ENCODE measurements around the gene NEURL1. TPM values are rescaled to one million over a fixed set of nuclear protein-coding genes. Genes with fewer than 3 reads are reported as not detected.
"Not testable (repeated sequence)": the region's sequence is repeated elsewhere in the genome, so short reads cannot be mapped to it uniquely, and the experiment has no call there.

The NEURL1 gene
- total and polyA plus RNA-seq, 9 donors: 12.0 to 30.3 (median 19.3) TPM

DNA sequence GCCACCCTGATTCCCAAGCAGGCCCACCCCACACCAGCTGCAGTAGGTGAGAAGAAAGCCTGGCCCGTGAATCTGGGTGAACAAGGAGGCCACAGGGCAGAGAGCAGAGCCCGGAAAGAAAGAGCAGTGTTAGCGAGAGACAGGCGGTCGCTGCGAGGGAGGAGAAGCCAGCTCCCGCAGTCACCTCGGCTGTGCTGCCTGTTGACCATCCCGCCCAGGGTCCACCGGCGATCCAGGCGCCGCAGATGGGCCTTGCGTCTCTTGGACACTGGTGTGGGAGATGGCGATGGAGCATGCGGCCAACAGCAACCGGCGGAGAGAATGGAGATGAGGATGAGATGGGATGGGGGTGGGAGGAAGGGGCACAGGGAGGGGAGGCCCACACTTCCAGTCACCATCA, 128.8 kb downstream of the NEURL1 start:
- Histone ChIP-seq H3K4me1 (ENCODE audit: control insufficient read depth, insufficient read depth, low read length) (peaks cover 63% of the 10 kb centered on the region), H3K27ac (ENCODE audit: low read length) (peak overlapping the region; percentile 21), H3K27me3 (ENCODE audit: control insufficient read depth, insufficient read depth, low read length) (no peaks in the 10 kb centered on the region), H3K4me3 (ENCODE audit: low read length) (no peak overlapping the region), H3K36me3 (ENCODE audit: control insufficient read depth, insufficient read depth, low read length) (peaks cover 76% of the 10 kb centered on the region), H3K9me3 (replicated peaks; ENCODE audit: control insufficient read depth, low read depth, low read length) (no peaks in the 10 kb centered on the region)
- 91% methylated on average over 11 of the region's 18 CpGs for WGBS (ENCODE audit: insufficient coverage)
- no peak for DNase-seq

DNA sequence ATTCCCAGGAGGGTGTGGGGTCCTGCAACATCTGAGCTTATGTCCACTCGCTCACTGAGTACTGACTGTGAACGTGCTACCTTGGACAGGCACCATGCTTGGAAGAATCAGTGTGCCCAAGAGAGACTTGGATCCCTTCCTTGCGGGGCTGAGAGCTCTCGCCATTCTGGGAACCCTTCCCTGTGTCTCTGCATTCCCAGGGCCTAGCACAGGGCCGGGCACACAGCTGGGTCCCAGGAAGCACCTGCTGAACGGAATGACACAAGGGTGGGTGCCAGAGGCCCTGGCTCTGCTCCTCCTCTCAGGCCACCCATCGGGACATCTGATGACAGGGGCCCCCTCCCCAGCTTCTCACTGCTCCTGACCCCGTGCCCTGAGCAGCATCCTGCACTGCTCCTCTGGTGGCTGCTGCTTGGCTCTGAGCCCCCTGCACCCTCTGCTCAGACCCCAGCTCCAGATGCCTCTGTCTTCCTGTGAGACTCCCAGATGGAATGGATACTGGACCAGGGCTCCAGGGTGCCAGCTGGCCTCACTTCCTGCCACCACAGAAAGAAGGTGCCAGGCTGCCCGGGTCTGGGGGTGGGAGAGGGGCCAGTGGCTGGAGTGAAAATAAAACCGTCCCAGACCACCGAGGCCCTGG, 129.6 kb downstream of the NEURL1 start:
- no peaks in the 10 kb centered on the region for H3K9me3 ChIP-seq (replicated peaks; ENCODE audit: control insufficient read depth, low read depth, low read length)
- no peak for DNase-seq
- no peaks in the 10 kb centered on the region for H3K27me3 ChIP-seq (ENCODE audit: control insufficient read depth, insufficient read depth, low read length)
- H3K36me3 ChIP-seq (ENCODE audit: control insufficient read depth, insufficient read depth, low read length): peaks cover 78% of the 10 kb centered on the region
- no peak overlapping the region for H3K4me3 ChIP-seq (ENCODE audit: low read length)
- peaks cover 56% of the 10 kb centered on the region for H3K4me1 ChIP-seq (ENCODE audit: control insufficient read depth, insufficient read depth, low read length)
- no peak overlapping the region for H3K27ac ChIP-seq (ENCODE audit: low read length)
- 75% methylated on average over 11 of the region's 11 CpGs for whole genome bisulfite sequencing (ENCODE audit: insufficient coverage)

DNA sequence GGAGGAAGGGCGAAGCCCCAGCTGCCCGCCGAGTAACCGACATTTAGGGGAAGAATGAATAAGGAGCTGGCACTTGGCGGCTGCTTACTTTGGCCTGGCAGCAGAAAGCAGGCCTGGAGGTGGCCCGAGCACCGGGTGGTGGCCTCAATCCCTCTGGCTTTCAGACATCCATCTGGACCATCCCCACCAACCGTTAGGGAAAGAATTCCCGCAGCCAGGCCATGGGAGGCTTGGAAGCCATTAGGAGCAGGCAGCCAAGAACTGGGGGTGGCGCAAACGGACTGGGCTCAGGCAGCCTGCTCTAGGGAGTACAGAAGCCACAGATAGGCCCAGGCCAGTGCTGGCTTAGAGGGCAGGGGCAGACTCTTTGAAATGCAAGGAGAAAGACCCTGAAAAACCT, 132.7 kb downstream of the NEURL1 start:
- H3K36me3 ChIP-seq (ENCODE audit: control insufficient read depth, insufficient read depth, low read length): peaks cover 92% of the 10 kb centered on the region
- 89% methylated on average over 5 of the region's 11 CpGs for WGBS (ENCODE audit: insufficient coverage)

DNA sequence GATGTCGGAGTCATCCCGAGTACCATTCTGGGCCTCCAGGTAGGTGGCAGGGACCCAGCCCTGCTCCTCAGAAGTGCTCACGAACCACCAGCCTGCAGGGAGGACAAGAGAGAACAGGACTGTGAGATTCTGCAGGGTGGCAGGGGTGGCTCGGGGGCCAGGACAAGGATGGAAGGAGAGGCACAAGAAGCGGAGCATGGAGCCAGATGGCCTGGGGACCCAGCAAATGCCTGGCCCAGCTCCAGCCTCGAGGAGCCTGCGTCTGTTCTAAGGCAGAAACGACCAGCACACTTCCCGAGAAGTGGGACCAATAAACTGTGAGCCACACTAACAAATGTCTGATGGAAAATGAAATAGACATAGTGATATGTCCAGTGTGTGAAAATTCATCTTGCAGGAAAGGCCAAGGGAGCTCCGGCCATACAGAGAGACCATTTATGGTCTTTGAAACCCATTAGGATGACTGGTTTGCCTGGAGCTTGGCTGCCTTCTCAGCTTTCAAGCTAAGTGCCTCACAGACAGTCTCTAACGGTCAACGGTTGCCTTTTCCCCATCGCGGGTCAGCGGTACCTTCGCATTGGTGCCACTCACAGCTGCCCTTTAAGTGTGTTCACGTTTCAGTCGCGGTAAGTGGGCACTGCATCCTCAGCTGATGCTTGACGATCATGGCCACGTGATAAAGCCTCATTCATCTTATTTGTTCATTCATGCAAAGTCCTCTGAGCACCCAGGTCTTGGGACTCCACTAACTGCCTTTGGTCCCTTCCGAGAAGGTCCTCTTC, 133.8 kb downstream of the NEURL1 start:
- H3K4me1 ChIP-seq (ENCODE audit: control insufficient read depth, insufficient read depth, low read length): peaks cover 22% of the 10 kb centered on the region
- H3K27ac ChIP-seq (ENCODE audit: low read length): no peak overlapping the region
- H3K27me3 ChIP-seq (ENCODE audit: control insufficient read depth, insufficient read depth, low read length): no peaks in the 10 kb centered on the region
- 77% methylated on average over 22 of the region's 22 CpGs for WGBS (ENCODE audit: insufficient coverage)
- no peak overlapping the region for H3K4me3 ChIP-seq (ENCODE audit: low read length)
- H3K9me3 ChIP-seq (replicated peaks; ENCODE audit: control insufficient read depth, low read depth, low read length): no peaks in the 10 kb centered on the region
- peaks cover 86% of the 10 kb centered on the region for H3K36me3 ChIP-seq (ENCODE audit: control insufficient read depth, insufficient read depth, low read length)
- no peak for DNase-seq

More for the DNA sequence above, 132.7 kb downstream of the NEURL1 start:
- Histone ChIP-seq H3K27ac (ENCODE audit: low read length) (no peak overlapping the region), H3K27me3 (ENCODE audit: control insufficient read depth, insufficient read depth, low read length) (no peaks in the 10 kb centered on the region), H3K4me3 (ENCODE audit: low read length) (no peak overlapping the region), H3K9me3 (replicated peaks; ENCODE audit: control insufficient read depth, low read depth, low read length) (no peaks in the 10 kb centered on the region), H3K4me1 (ENCODE audit: control insufficient read depth, insufficient read depth, low read length) (peaks cover 33% of the 10 kb centered on the region)
- no peak for DNase-seq

DNA sequence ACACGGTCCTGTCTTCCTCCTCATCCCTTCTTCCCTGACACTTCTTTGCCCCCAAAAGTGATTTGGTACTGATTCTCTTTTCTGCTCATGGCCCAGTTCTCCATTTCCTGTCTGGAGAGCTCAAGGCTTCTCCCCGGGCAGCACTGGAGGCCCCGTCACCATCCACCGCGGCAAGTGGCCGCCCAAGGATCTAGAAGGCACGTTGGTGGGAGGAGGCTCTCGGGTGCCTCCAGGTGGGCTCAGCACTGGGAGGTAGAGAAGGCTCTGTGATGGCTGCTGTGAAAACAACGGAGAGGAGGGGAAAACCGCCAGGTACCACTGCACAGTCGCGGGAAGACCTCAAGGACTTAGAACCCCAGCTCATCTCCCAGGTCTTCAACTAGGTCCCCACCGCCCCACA, 134.4 kb downstream of the NEURL1 start:
- no peaks in the 10 kb centered on the region for H3K27me3 ChIP-seq (ENCODE audit: control insufficient read depth, insufficient read depth, low read length)
- no peaks in the 10 kb centered on the region for H3K9me3 ChIP-seq (replicated peaks; ENCODE audit: control insufficient read depth, low read depth, low read length)
- WGBS (ENCODE audit: insufficient coverage): 92% methylated on average over 11 of the region's 13 CpGs
- no peak for DNase-seq
- H3K36me3 ChIP-seq (ENCODE audit: control insufficient read depth, insufficient read depth, low read length): peaks cover 82% of the 10 kb centered on the region
- H3K27ac ChIP-seq (ENCODE audit: low read length): no peak overlapping the region
- H3K4me1 ChIP-seq (ENCODE audit: control insufficient read depth, insufficient read depth, low read length): peaks cover 16% of the 10 kb centered on the region
- H3K4me3 ChIP-seq (ENCODE audit: low read length): no peak overlapping the region

DNA sequence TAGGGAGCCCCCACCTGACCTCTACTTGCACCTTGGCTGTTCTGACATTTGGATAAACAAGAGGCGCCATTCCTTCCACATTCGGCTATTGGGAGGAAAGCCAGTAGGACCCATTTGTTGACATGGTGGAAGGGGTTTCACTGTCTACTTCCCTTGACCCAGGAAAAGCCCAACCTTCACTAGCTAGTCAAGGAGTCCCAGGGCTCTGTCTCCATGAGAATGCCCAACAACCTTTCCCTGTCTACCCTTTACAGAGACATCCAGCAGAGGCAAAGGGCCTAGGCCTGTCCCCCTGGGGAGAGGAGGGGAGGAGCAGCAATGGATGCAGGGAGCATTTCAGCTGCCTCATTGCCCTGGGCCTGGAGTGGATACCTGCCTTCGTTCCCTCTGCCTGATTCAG, 136.1 kb downstream of the NEURL1 start:
- Histone ChIP-seq H3K4me3 (ENCODE audit: low read length) (no peak overlapping the region), H3K36me3 (ENCODE audit: control insufficient read depth, insufficient read depth, low read length) (peaks cover 69% of the 10 kb centered on the region), H3K9me3 (replicated peaks; ENCODE audit: control insufficient read depth, low read depth, low read length) (no peaks in the 10 kb centered on the region), H3K27ac (ENCODE audit: low read length) (no peak overlapping the region), H3K27me3 (ENCODE audit: control insufficient read depth, insufficient read depth, low read length) (no peaks in the 10 kb centered on the region), H3K4me1 (ENCODE audit: control insufficient read depth, insufficient read depth, low read length) (peaks cover 9% of the 10 kb centered on the region)
- DNase-seq: no peak
- WGBS (ENCODE audit: insufficient coverage): 100% methylated on average over 2 of the region's 3 CpGs

DNA sequence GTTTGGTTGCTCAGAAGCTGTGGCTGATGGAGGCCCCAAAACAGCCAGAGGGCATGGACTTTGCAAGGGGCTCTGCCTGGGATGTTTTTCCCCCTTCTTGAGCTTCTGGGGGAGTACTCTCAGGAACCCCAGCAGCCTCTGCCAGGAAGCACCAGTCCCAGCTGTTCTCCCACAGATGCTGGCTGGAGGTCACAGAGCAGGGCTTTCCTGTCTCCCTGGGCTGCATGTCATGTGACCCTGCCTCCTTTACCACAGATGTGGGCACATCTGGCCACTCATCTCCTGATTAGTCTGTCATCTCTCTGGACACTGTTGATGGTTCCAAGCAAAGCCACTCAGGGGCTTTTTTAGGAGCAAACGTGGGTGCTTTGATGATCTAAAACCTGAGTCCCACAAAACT, 136.7 kb downstream of the NEURL1 start:
- Histone ChIP-seq H3K36me3 (ENCODE audit: control insufficient read depth, insufficient read depth, low read length) (peaks cover 65% of the 10 kb centered on the region), H3K4me1 (ENCODE audit: control insufficient read depth, insufficient read depth, low read length) (peaks cover 9% of the 10 kb centered on the region), H3K4me3 (ENCODE audit: low read length) (no peak overlapping the region), H3K27ac (ENCODE audit: low read length) (no peak overlapping the region), H3K9me3 (replicated peaks; ENCODE audit: control insufficient read depth, low read depth, low read length) (no peaks in the 10 kb centered on the region), H3K27me3 (ENCODE audit: control insufficient read depth, insufficient read depth, low read length) (no peaks in the 10 kb centered on the region)
- DNase-seq: no peak
- WGBS (ENCODE audit: insufficient coverage): no CpG with 5 or more reads among the region's 1 CpG

DNA sequence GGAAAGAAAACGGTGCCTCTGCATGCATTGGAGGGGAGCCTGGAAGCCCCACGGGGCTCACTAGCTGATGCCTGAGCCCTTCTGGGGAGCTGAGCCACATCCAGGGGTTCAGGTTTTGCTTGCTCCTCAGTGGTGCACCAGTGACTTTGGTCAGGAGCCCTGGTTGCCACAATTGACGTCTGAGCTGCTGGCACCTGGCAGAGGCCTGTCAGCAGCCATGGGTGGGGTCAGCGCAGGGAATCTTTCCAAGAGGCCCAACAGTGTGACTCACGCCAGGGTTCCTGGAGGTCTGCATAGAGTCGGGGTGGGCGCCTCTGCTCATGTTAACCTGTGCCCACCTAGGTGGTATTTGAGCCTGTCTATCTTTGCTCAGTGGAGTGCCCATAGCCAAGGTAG, 138.7 kb downstream of the NEURL1 start:
- Histone ChIP-seq H3K27ac (ENCODE audit: low read length) (no peak overlapping the region), H3K27me3 (ENCODE audit: control insufficient read depth, insufficient read depth, low read length) (no peaks in the 10 kb centered on the region), H3K36me3 (ENCODE audit: control insufficient read depth, insufficient read depth, low read length) (peaks cover 56% of the 10 kb centered on the region), H3K4me3 (ENCODE audit: low read length) (no peak overlapping the region), H3K4me1 (ENCODE audit: control insufficient read depth, insufficient read depth, low read length) (peaks cover 27% of the 10 kb centered on the region), H3K9me3 (replicated peaks; ENCODE audit: control insufficient read depth, low read depth, low read length) (no peaks in the 10 kb centered on the region)
- 74% methylated on average over 7 of the region's 7 CpGs for WGBS (ENCODE audit: insufficient coverage)
- DNase-seq: no peak

DNA sequence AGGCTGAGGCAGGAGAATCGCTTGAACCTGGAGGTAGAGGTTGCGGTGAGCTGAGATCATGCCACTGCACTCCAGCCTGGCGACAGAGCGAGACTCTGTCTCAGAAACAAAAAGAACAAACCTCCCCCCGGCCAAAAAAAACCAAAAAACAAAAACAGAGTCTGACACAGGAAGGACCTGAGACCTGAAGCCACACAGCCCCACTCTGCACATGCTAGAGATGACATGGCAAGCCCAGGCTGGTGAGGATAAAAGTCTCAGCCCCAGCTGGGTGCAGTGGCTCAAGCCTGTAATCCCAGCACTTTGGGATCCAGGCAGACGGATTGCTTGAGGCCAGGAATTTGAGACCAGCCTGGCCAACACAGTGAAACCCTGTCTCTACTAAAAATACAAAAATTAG, 139.4 kb downstream of the NEURL1 start:
- not testable (repeated sequence) for H3K4me3 ChIP-seq (ENCODE audit: low read length); H3K9me3 ChIP-seq (replicated peaks; ENCODE audit: control insufficient read depth, low read depth, low read length); H3K27me3 ChIP-seq (ENCODE audit: control insufficient read depth, insufficient read depth, low read length); DNase-seq; H3K27ac ChIP-seq (ENCODE audit: low read length)
- peaks cover 33% of the 10 kb centered on the region for H3K4me1 ChIP-seq (ENCODE audit: control insufficient read depth, insufficient read depth, low read length)
- H3K36me3 ChIP-seq (ENCODE audit: control insufficient read depth, insufficient read depth, low read length): peaks cover 49% of the 10 kb centered on the region
- WGBS (ENCODE audit: insufficient coverage): 40% methylated on average over 1 of the region's 6 CpGs

DNA sequence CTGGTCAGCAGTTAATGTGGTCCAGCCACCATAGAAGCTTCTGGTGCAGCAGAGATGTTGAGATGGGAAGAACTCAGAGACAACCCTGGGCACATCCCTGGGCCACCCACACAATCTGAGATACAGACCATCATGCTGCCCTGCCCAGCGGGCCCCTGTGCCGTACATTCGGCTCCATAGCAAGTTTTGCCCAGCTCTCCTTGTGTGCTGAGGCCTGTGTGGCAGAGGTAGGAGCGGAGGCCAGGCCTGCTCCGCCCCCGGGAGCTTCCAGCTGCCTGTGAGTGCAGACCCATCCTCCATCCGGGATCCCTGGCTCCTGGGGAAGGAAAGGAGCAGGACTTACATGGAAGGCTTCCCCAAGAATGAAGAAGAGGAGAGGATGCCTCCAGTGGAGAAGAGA, 140.3 kb downstream of the NEURL1 start:
- peaks cover 43% of the 10 kb centered on the region for H3K4me1 ChIP-seq (ENCODE audit: control insufficient read depth, insufficient read depth, low read length)
- 80% methylated on average over 7 of the region's 7 CpGs for WGBS (ENCODE audit: insufficient coverage)
- peaks cover 41% of the 10 kb centered on the region for H3K36me3 ChIP-seq (ENCODE audit: control insufficient read depth, insufficient read depth, low read length)

More for the DNA sequence above, 140.3 kb downstream of the NEURL1 start:
- Histone ChIP-seq H3K4me3 (ENCODE audit: low read length) (no peak overlapping the region), H3K9me3 (replicated peaks; ENCODE audit: control insufficient read depth, low read depth, low read length) (no peaks in the 10 kb centered on the region), H3K27me3 (ENCODE audit: control insufficient read depth, insufficient read depth, low read length) (no peaks in the 10 kb centered on the region), H3K27ac (ENCODE audit: low read length) (no peak overlapping the region)
- no peak for DNase-seq
